Upper lobe of left lung (tissue), 4 donors: Measurements from ENCODE around the gene PML.

Source experiments
- CTCF ChIP-seq, 6 experiments: fragments of 450-650 bp in 4 of 6; fragments of 200-600 bp in 2 of 6; sonication (generic) in 2 of 6; IDR thresholded peaks; one replicate each; pipeline ENCODE4 v1.5.1; 2016 to 2019; ENCODE audit warnings: antibody characterized with exemption in 6 of 6
- EP300 ChIP-seq, 4 donors: sonication (generic); formaldehyde crosslinking; IDR thresholded peaks; one replicate each; pipeline ENCODE4 v1.5.1; 2017; ENCODE audit warnings: antibody characterized with exemption in 4 of 4, control low read depth in 2 of 4
- POLR2AphosphoS5 ChIP-seq, 2 donors: sonication (generic); formaldehyde crosslinking; IDR thresholded peaks; one replicate each; pipeline ENCODE4 v1.5.1; 2017; ENCODE audit warnings: antibody characterized with exemption in 2 of 2

GRCh38 chr15:73955861-73956742 is 38.4 kb upstream of the PML start:
- no peak for TF ChIP-seq CTCF (IDR thresholded peaks at IDR 0.05)
- no peak for TF ChIP-seq POLR2AphosphoS5 (IDR thresholded peaks at IDR 0.05)
- no peak for TF ChIP-seq EP300 (IDR thresholded peaks at IDR 0.05)
